Vagina (tissue), 2 donors: ENCODE measurements around the gene FOXA2.

ENCODE experiments used
- POLR2A ChIP-seq, 2 donors: fragments of 450-650 bp; IDR thresholded peaks; one replicate each; pipeline ENCODE4 v1.6.1; 2017; ENCODE audit warnings: antibody characterized with exemption in 2 of 2, mild to moderate bottlenecking in 2 of 2, moderate library complexity in 2 of 2
- POLR2AphosphoS5 ChIP-seq, 2 donors: sonication (generic); formaldehyde crosslinking; IDR thresholded peaks; one replicate each; pipeline ENCODE4 v1.9.0; 2017; ENCODE audit warnings: antibody characterized with exemption in 2 of 2, mild to moderate bottlenecking in 2 of 2, low read depth in 1 of 2; ENCODE audit not compliant: insufficient read depth in 1 of 2
- TF ChIP-seq, protein P1 (sequence below), 3 experiments: fragments of 450-650 bp in 2 of 3; fragments of 200-600 bp in 1 of 3; sonication (generic) in 1 of 3; IDR thresholded peaks; one replicate each; pipeline ENCODE4 v1.5.1; 2017 to 2019; ENCODE audit warnings: antibody characterized with exemption in 3 of 3, mild to moderate bottlenecking in 2 of 3, moderate library complexity in 2 of 3

DNA sequence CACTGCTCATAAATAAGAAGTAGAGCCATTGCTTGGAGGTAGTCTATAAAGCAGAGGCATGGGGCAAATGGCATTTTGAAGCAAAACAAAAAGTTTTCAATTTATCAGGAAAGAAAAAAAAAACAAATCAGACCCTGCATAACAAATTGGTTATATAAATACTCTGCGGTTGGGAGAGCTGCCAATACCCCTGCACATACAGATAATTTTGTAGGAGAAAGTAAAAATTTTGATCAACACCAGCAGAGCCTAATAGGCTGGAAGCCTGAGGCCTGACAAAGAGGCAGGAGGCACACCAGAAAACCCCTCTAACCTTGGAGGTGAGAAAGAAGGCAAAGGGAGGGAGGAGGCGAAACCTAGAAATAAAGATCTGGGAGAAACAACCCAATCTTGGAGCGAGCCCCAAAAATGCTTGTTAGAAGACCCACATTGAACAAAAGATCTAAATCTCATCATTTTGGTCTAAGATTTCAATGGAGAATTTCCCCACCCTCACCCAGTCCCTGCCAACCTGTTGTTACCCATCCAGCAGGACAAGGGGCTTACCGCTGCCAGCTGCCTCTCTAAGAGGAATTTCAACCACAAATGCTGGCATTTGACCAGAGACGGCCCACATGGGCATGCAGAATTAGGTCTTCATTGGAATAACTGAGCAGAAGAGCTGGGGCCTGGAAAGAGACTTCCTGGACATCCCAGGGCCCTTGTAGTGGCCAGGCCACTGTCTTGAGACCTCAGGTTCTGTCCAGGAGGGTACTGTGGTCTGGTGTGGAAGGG is 28.4 kb downstream of the FOXA2 start:
- no peak for TF ChIP-seq POLR2A (IDR thresholded peaks at IDR 0.05)
- TF ChIP-seq, protein P1, sequence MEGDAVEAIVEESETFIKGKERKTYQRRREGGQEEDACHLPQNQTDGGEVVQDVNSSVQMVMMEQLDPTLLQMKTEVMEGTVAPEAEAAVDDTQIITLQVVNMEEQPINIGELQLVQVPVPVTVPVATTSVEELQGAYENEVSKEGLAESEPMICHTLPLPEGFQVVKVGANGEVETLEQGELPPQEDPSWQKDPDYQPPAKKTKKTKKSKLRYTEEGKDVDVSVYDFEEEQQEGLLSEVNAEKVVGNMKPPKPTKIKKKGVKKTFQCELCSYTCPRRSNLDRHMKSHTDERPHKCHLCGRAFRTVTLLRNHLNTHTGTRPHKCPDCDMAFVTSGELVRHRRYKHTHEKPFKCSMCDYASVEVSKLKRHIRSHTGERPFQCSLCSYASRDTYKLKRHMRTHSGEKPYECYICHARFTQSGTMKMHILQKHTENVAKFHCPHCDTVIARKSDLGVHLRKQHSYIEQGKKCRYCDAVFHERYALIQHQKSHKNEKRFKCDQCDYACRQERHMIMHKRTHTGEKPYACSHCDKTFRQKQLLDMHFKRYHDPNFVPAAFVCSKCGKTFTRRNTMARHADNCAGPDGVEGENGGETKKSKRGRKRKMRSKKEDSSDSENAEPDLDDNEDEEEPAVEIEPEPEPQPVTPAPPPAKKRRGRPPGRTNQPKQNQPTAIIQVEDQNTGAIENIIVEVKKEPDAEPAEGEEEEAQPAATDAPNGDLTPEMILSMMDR (IDR thresholded peaks at IDR 0.05) = no peak
- no peak for TF ChIP-seq POLR2AphosphoS5 (IDR thresholded peaks at IDR 0.05; ENCODE audit: insufficient read depth in 1 of 2, low read depth in 1 of 2)
